Osteocyte (in vitro differentiated cells): Measurements from ENCODE around the gene TBC1D22B. TPM values are rescaled to one million over a fixed set of nuclear protein-coding genes. Genes with fewer than 3 reads are reported as not detected.

Experiments
- DNase-seq: peaks from one replicate; pipeline ENCODE4 v3.0.0; 2021; ENCODE audit warnings: mixed read lengths; ENCODE audit not compliant: unreplicated experiment; ENCODE audit errors: extremely low spot score
- H3K27ac Mint-ChIP-seq: one replicate; pipeline ENCODE4 v1.8.0; 2021; ENCODE audit warnings: mild to moderate bottlenecking, mixed read lengths; ENCODE audit not compliant: unreplicated experiment
- H3K27me3 Mint-ChIP-seq: one replicate; pipeline ENCODE4 v1.8.0; 2021; ENCODE audit warnings: mixed read lengths; ENCODE audit not compliant: unreplicated experiment
- H3K36me3 Mint-ChIP-seq: one replicate; pipeline ENCODE4 v1.8.0; 2021; ENCODE audit warnings: mixed read lengths; ENCODE audit not compliant: unreplicated experiment
- H3K4me1 Mint-ChIP-seq: one replicate; pipeline ENCODE4 v1.8.0; 2021; ENCODE audit warnings: mixed read lengths; ENCODE audit not compliant: unreplicated experiment
- H3K4me3 Mint-ChIP-seq: one replicate; pipeline ENCODE4 v1.8.0; 2021; ENCODE audit warnings: mild to moderate bottlenecking, moderate library complexity, mixed read lengths; ENCODE audit not compliant: unreplicated experiment
- H3K9me3 Mint-ChIP-seq: one replicate; pipeline ENCODE4 v1.8.0; 2021; ENCODE audit warnings: mixed read lengths; ENCODE audit not compliant: unreplicated experiment
- CTCF ChIP-seq: fragments of 200-600 bp; sonication (generic); IDR thresholded peaks from 2 replicates; pipeline ENCODE4 v1.5.0; 2021; ENCODE audit warnings: antibody characterized with exemption, mild to moderate bottlenecking, moderate library complexity
- total RNA-seq: library from RNA; stranded (reverse); gene quantifications from 2 replicates; pipeline ENCODE4 v1.2.1, GENCODE V29; 2021

The TBC1D22B gene
- total RNA-seq, 1 donor from 2014 or later, result 13.8 TPM

- no peak overlapping the region for H3K4me3 Mint-ChIP-seq
Observed at GRCh38 chr6:37275350-37275749, 17.8 kb downstream of the TBC1D22B start.

GRCh38 chr6:37277001-37277409 is 19.4 kb downstream of the TBC1D22B start:
- TF ChIP-seq CTCF, result no peak
- Mint-ChIP-seq H3K4me1 (peaks cover 36% of the 10 kb centered on the region), H3K4me3 (no peak overlapping the region), H3K36me3 (peaks cover 13% of the 10 kb centered on the region), H3K27me3 (no peaks in the 10 kb centered on the region), H3K9me3 (no peaks in the 10 kb centered on the region), H3K27ac (no peak overlapping the region)
- no peak for DNase-seq

More at GRCh38 chr6:37275350-37275749, 17.8 kb downstream of the TBC1D22B start:
- Mint-ChIP-seq H3K9me3 (no peaks in the 10 kb centered on the region), H3K4me1 (peaks cover 23% of the 10 kb centered on the region), H3K27ac (no peak overlapping the region), H3K36me3 (peaks cover 17% of the 10 kb centered on the region), H3K27me3 (no peaks in the 10 kb centered on the region)
- no peak for TF ChIP-seq CTCF
- DNase-seq, result no peak

GRCh38 chr6:37279366-37280134 is 22.0 kb downstream of the TBC1D22B start:
- Mint-ChIP-seq H3K4me3 (no peak overlapping the region), H3K36me3 (peaks cover 24% of the 10 kb centered on the region), H3K27me3 (no peaks in the 10 kb centered on the region), H3K27ac (peak overlapping the region; percentile 5), H3K9me3 (no peaks in the 10 kb centered on the region), H3K4me1 (peaks cover 32% of the 10 kb centered on the region)
- no peak for DNase-seq
- no peak for TF ChIP-seq CTCF

- DNase-seq, result no peak
- H3K27me3 Mint-ChIP-seq, result no peaks in the 10 kb centered on the region
- peaks cover 32% of the 10 kb centered on the region for H3K4me1 Mint-ChIP-seq
- TF ChIP-seq CTCF, result no peak
- no peak overlapping the region for H3K4me3 Mint-ChIP-seq
- H3K27ac Mint-ChIP-seq, result peak overlapping the region; percentile 5
- H3K36me3 Mint-ChIP-seq, result peaks cover 28% of the 10 kb centered on the region
- no peaks in the 10 kb centered on the region for H3K9me3 Mint-ChIP-seq
Observed at GRCh38 chr6:37280162-37280887, 22.8 kb downstream of the TBC1D22B start.

- no peak overlapping the region for H3K27ac Mint-ChIP-seq
- TF ChIP-seq CTCF, result no peak
- H3K36me3 Mint-ChIP-seq, result peaks cover 33% of the 10 kb centered on the region
- no peak overlapping the region for H3K4me3 Mint-ChIP-seq
- no peaks in the 10 kb centered on the region for H3K9me3 Mint-ChIP-seq
- H3K4me1 Mint-ChIP-seq, result peaks cover 26% of the 10 kb centered on the region
- H3K27me3 Mint-ChIP-seq, result no peaks in the 10 kb centered on the region
- no peak for DNase-seq
Observed at GRCh38 chr6:37282371-37282770, 24.8 kb downstream of the TBC1D22B start.
